ENCODE results near the gene TRMT2A. TPM values are rescaled to one million over a fixed set of nuclear protein-coding genes. Genes with fewer than 3 reads are reported as not detected.

Gene TRMT2A
- total RNA-seq, 1 donor from 2014 or later: 24.3 TPM

DNA sequence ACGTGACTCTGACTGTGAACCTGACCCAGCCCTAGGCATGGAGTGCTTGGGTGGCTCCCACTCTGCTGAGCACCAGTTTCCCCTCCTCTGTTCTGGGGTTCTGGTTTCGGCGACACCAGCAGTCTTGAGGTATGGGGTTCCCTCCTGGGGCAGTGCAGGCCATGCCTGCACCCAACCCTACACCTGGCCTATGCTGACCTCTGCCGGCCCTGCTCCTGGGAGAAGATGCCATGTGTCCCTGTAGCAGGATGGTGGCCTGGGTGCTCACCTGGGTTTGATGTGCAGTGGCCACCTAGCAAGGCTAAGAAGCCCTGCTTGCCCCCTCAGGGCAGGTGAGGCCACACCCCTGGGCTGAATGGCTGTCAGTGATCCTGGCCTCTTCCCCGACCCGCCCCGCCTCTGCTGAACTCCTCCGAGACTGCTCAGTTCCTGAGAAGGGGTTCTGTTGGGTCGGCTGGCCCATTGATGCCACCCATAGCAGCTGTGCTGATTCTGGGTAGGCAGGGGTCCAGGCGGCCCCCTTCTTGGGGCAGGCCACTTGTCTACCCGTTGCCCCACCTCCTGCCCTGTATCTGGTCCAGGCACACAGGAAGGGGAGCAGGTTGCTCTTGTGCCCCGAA, 17.0 kb upstream of the TRMT2A start:
- Histone ChIP-seq H2AFZ (replicated peaks) (no peak overlapping the region), H3K9me3 (ENCODE audit: low read depth) (no peaks in the 10 kb centered on the region), H3K79me2 (ENCODE audit: low read depth) (peaks cover 14% of the 10 kb centered on the region), H3K4me3 (no peak overlapping the region), H3K27ac (no peak overlapping the region), H3K27me3 (no peaks in the 10 kb centered on the region), H3F3A (ENCODE audit: low read depth) (peaks cover 23% of the 10 kb centered on the region), H3K4me1 (peaks cover 8% of the 10 kb centered on the region), H3K4me2 (no peak overlapping the region), H3K36me3 (no peaks in the 10 kb centered on the region), H3K9ac (no peak overlapping the region), H4K20me1 (ENCODE audit: low read depth) (peaks cover 65% of the 10 kb centered on the region)
- H3K27ac Mint-ChIP-seq: no peak overlapping the region
- peak overlapping the region; percentile 83 for H3K4me3 Mint-ChIP-seq
- no peaks in the 10 kb centered on the region for H3K9me3 Mint-ChIP-seq
- H3K36me3 Mint-ChIP-seq: no peaks in the 10 kb centered on the region
- DNase-seq (ENCODE audit: low spot score): no peak
- H3K27me3 Mint-ChIP-seq (ENCODE audit: insufficient read depth, low read depth): peaks cover 4% of the 10 kb centered on the region
- peaks cover 12% of the 10 kb centered on the region for H3K4me1 Mint-ChIP-seq
- TF ChIP-seq, protein P1, sequence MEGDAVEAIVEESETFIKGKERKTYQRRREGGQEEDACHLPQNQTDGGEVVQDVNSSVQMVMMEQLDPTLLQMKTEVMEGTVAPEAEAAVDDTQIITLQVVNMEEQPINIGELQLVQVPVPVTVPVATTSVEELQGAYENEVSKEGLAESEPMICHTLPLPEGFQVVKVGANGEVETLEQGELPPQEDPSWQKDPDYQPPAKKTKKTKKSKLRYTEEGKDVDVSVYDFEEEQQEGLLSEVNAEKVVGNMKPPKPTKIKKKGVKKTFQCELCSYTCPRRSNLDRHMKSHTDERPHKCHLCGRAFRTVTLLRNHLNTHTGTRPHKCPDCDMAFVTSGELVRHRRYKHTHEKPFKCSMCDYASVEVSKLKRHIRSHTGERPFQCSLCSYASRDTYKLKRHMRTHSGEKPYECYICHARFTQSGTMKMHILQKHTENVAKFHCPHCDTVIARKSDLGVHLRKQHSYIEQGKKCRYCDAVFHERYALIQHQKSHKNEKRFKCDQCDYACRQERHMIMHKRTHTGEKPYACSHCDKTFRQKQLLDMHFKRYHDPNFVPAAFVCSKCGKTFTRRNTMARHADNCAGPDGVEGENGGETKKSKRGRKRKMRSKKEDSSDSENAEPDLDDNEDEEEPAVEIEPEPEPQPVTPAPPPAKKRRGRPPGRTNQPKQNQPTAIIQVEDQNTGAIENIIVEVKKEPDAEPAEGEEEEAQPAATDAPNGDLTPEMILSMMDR (IDR thresholded peaks at IDR 0.05): no peak
- TF ChIP-seq EZH2 (IDR thresholded peaks at IDR 0.05) (no peak), EZH2phosphoT487 (IDR thresholded peaks at IDR 0.05) (no peak)

DNA sequence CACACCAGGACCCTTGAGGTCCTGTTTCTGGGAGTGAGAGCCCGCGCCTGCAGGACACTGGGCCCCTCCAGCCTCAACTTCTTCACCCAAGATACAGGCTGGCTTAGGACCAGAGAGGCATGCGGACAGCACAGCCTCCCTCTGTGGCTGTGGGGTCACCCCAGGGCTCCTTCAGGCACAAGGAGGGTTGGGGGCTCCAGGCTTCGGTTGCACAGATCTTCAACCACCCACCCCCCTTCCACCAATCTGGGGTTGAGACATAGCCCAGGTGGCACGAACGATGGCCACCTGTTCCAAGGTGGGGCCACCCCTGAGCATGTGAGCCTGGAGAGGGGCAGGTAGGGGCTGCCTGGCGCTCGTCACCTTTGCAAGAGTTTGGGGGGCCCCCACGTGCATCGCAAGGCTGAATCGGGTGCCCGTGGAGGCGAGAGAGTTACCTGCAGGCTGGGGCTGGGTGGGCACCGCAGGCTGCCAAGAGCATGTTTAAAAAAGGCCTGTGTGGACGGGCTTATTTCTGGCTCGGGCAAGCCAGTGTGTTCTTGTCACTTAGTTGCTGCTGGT, 15.7 kb upstream of the TRMT2A start:
- H3K9me3 Mint-ChIP-seq: no peaks in the 10 kb centered on the region
- no peak overlapping the region for H3K27ac Mint-ChIP-seq
- peak overlapping the region; percentile 83 for H3K4me3 Mint-ChIP-seq
- TF ChIP-seq EZH2 (IDR thresholded peaks at IDR 0.05): no peak
- TF ChIP-seq, protein P1 (IDR thresholded peaks at IDR 0.05): no peak
- TF ChIP-seq EZH2phosphoT487 (IDR thresholded peaks at IDR 0.05): no peak
- no peaks in the 10 kb centered on the region for H3K36me3 ChIP-seq
- H3K79me2 ChIP-seq (ENCODE audit: low read depth): peaks cover 14% of the 10 kb centered on the region
- peaks cover 2% of the 10 kb centered on the region for H3K36me3 Mint-ChIP-seq
- H2AFZ ChIP-seq (replicated peaks): no peak overlapping the region
- no peak for DNase-seq (ENCODE audit: low spot score)
- peaks cover 8% of the 10 kb centered on the region for H3K4me1 ChIP-seq
- no peaks in the 10 kb centered on the region for H3K27me3 ChIP-seq
- peaks cover 16% of the 10 kb centered on the region for H3K4me1 Mint-ChIP-seq
- H3K9me3 ChIP-seq (ENCODE audit: low read depth): no peaks in the 10 kb centered on the region
- peaks cover 65% of the 10 kb centered on the region for H4K20me1 ChIP-seq (ENCODE audit: low read depth)
- H3K9ac ChIP-seq: no peak overlapping the region
- H3F3A ChIP-seq (ENCODE audit: low read depth): peaks cover 36% of the 10 kb centered on the region
- H3K27ac ChIP-seq: no peak overlapping the region
- H3K27me3 Mint-ChIP-seq (ENCODE audit: insufficient read depth, low read depth): peaks cover 5% of the 10 kb centered on the region
- peak overlapping the region; percentile 96 for H3K4me2 ChIP-seq
- H3K4me3 ChIP-seq: peak overlapping the region; percentile 95

DNA sequence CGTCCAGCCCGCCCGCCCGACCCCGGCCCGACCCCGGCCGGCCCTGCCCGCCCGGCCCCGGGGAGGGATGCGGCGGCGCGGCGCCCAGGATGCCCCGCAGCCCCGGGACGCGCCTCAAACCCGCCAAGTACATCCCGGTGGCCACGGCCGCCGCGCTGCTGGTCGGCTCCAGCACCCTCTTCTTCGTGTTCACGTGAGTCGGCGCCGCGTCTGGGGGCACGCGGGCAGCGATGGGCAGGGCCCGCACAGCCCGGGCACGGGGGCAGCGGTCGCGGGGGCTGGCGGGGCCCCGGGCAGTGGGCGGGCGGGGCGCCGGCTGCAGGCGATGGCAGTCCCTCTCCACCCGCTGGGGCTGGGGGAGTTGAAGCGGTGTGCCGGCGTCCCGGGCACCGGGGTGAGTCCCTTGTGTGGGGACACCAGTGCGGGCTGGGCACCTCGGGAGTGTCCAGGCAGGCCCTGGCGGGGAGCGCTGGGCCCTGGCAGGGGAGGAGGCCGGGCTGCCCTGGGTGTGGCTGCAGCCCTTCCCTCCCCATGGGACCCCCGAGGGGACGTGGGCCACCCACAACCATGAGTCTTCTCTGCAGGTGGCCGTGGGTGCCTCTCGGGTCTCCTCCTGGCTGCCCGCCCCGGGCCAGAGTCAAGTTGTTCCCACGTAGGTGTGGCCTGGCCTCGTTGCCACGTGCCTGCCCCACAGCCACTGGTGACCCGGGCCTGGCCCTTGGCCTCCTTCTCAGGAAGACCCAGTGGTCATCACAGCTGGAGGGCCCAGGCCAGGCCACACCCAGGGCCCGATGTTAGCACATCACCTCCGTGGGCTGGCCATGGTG, 15.0 kb upstream of the TRMT2A start:
- H3K27ac ChIP-seq: no peak overlapping the region
- H3K4me1 Mint-ChIP-seq: peaks cover 13% of the 10 kb centered on the region
- H3K9me3 ChIP-seq (ENCODE audit: low read depth): no peaks in the 10 kb centered on the region
- peaks cover 43% of the 10 kb centered on the region for H3F3A ChIP-seq (ENCODE audit: low read depth)
- H3K79me2 ChIP-seq (ENCODE audit: low read depth): peaks cover 14% of the 10 kb centered on the region
- peaks cover 5% of the 10 kb centered on the region for H3K27me3 Mint-ChIP-seq (ENCODE audit: insufficient read depth, low read depth)
- TF ChIP-seq EZH2 (IDR thresholded peaks at IDR 0.05) (no peak), EZH2phosphoT487 (IDR thresholded peaks at IDR 0.05) (no peak)
- TF ChIP-seq, protein P1 (IDR thresholded peaks at IDR 0.05): no peak
- peaks cover 8% of the 10 kb centered on the region for H3K4me1 ChIP-seq
- no peaks in the 10 kb centered on the region for H3K9me3 Mint-ChIP-seq
- H3K4me3 Mint-ChIP-seq: peak overlapping the region; percentile 83
- H3K4me2 ChIP-seq: peak overlapping the region; percentile 96
- peak; percentile 58 for DNase-seq (ENCODE audit: low spot score)
- H3K36me3 Mint-ChIP-seq: peaks cover 5% of the 10 kb centered on the region
- no peak overlapping the region for H3K9ac ChIP-seq
- H3K36me3 ChIP-seq: no peaks in the 10 kb centered on the region
- peak overlapping the region; percentile 95 for H3K4me3 ChIP-seq
- H2AFZ ChIP-seq (replicated peaks): peak overlapping the region; percentile 42
- peaks cover 65% of the 10 kb centered on the region for H4K20me1 ChIP-seq (ENCODE audit: low read depth)
- H3K27ac Mint-ChIP-seq: no peak overlapping the region
- H3K27me3 ChIP-seq: no peaks in the 10 kb centered on the region
